Activated CD4-positive, alpha-beta memory T cell treated with anti-CD3 and anti-CD28 coated beads, Interleukin-2, amount 10 ng/mL, durations not matched to agents 7 days and 5 days (primary cell): ENCODE results near the gene STOX2. TPM values are rescaled to one million over a fixed set of nuclear protein-coding genes. Genes with fewer than 3 reads are reported as not detected.

Source experiments
- CTCF ChIA-PET: fragments of 350-600 bp; sonication (Branson Sonifier 250); formaldehyde crosslinking; loops from one replicate; lab custom pipeline; 2021; ENCODE audit warnings: antibody characterized with exemption, inconsistent platforms; lab: Charles Lee
- POLR2A ChIA-PET: fragments of 350-600 bp; sonication (Branson Sonifier 250); formaldehyde crosslinking; loops from one replicate; lab custom pipeline; 2021; ENCODE audit warnings: antibody characterized with exemption; lab: Charles Lee
- DNase-seq: peaks from one replicate; pipeline ENCODE4 v3.0.0-alpha.2; 2020
- H3K27ac Mint-ChIP-seq: one replicate; pipeline ENCODE4 v1.8.0; 2021; ENCODE audit warnings: mild to moderate bottlenecking, mixed read lengths
- H3K27me3 Mint-ChIP-seq: one replicate; pipeline ENCODE4 v1.8.0; 2021; ENCODE audit warnings: mixed read lengths
- H3K36me3 Mint-ChIP-seq: one replicate; pipeline ENCODE4 v1.8.0; 2021; ENCODE audit warnings: low read depth, mixed read lengths
- H3K4me1 Mint-ChIP-seq: one replicate; pipeline ENCODE4 v1.8.0; 2021; ENCODE audit warnings: mixed read lengths
- H3K4me3 Mint-ChIP-seq: one replicate; pipeline ENCODE4 v1.8.0; 2021; ENCODE audit warnings: mild to moderate bottlenecking, mixed read lengths
- H3K9me3 Mint-ChIP-seq: one replicate; pipeline ENCODE4 v1.8.0; 2021; ENCODE audit warnings: mixed read lengths
- total RNA-seq, 2 experiments: library from RNA; stranded (reverse); gene quantifications; one replicate each; pipeline ENCODE4 v1.2.3, GENCODE V29; 2021

Gene STOX2, protein sequence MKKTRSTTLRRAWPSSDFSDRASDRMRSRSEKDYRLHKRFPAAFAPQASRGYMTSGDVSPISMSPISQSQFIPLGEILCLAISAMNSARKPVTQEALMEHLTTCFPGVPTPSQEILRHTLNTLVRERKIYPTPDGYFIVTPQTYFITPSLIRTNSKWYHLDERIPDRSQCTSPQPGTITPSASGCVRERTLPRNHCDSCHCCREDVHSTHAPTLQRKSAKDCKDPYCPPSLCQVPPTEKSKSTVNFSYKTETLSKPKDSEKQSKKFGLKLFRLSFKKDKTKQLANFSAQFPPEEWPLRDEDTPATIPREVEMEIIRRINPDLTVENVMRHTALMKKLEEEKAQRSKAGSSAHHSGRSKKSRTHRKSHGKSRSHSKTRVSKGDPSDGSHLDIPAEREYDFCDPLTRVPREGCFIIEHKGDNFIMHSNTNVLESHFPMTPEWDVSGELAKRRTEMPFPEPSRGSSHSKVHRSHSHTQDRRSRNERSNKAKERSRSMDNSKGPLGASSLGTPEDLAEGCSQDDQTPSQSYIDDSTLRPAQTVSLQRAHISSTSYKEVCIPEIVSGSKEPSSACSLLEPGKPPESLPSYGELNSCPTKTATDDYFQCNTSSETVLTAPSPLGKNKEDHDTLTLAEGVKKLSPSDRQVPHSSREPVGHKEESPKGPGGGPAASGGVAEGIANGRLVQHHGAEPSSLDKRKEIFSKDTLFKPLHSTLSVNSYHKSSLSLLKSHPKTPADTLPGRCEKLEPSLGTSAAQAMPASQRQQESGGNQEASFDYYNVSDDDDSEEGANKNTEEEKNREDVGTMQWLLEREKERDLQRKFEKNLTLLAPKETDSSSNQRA (N-terminal part only)
- total RNA-seq = not detected

- H3K36me3 Mint-ChIP-seq = no peaks in the 10 kb centered on the region
- H3K27me3 Mint-ChIP-seq = peaks cover 82% of the 10 kb centered on the region
- POLR2A ChIA-PET = no interaction called here
- H3K9me3 Mint-ChIP-seq = no peaks in the 10 kb centered on the region
- H3K4me3 Mint-ChIP-seq = peak within 1 kb of the TSS; percentile 40
- no peak for DNase-seq
- no peak within 1 kb of the TSS for H3K27ac Mint-ChIP-seq
- H3K4me1 Mint-ChIP-seq = peaks cover 6% of the 10 kb centered on the region
- CTCF ChIA-PET = no interaction called here
Measured at GRCh38 chr4:183905081-183905592, at the start of gene STOX2. TSS of gene STOX2 (plus strand) at chr4:183905307. CDS start at chr4:183906791, 1,484 bp downstream.

DNA sequence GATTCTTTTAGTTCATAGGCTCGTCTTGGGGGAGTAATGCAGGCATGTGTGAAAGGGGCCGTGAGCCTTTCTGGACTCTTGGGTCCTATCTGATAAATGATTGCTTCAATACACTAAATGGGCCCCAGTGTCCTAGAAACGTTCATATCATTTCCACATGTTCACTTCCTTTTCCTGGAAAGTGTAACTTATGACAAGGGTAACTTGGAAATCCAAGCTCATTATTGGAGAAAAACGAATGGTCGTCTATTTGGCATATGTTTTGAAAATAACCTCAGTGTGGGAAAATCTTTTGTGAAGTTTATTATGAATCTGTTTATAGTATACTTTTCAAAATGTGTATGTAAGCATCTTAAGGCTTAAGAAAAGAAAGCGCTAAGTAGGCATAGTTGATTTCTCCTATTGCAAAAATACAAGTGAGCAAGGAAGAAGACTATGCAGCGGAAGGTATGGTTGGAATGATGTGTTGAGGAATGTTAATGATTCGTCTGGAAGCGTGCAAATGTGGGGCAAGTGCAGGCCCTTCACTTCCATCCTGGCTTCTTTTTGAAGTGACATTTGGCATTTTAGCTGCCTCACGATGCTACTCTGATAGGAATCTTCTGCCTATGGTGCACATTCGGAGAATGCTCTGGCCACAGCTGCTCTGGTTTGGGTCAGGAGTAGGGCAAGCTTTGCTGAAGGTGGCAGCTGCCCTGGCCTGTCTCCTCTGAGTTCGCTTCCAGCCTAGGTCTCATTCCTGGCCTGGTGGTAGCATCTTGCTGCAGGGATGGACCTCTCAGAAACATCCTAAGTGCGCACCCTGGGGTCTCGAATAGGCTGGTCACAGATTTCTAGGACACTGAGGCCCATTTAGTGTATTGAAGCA, 49.5 kb upstream of the STOX2 start:
- POLR2A ChIA-PET = no interaction called here
- Mint-ChIP-seq H3K36me3 (no peaks in the 10 kb centered on the region), H3K4me1 (no peaks in the 10 kb centered on the region), H3K27me3 (peaks cover 13% of the 10 kb centered on the region), H3K4me3 (no peak overlapping the region), H3K9me3 (no peaks in the 10 kb centered on the region), H3K27ac (no peak overlapping the region)
- CTCF ChIA-PET = no interaction called here
- DNase-seq = no peak

DNA sequence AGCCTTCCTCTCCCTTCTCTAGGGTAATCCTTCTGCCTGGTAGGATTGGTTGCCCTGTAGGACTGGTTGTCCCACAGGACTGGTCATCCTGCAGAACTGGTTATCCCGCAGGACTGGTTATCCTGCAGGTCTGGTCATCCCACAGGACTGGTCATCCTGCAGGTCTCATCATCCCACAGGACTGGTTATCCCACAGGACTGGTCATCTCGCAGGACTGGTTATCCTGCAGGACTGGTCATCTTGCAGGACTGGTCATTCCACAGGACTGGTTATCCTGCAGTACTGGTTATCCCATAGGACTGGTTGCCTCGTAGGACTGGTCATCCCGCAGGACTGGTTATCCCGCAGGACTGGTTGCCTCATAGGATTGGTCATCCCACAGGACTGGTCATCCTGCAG, 48.1 kb upstream of the STOX2 start:
- Mint-ChIP-seq H3K4me3 (no peak overlapping the region), H3K27me3 (peaks cover 13% of the 10 kb centered on the region), H3K27ac (no peak overlapping the region), H3K36me3 (no peaks in the 10 kb centered on the region), H3K4me1 (no peaks in the 10 kb centered on the region), H3K9me3 (no peaks in the 10 kb centered on the region)
- CTCF ChIA-PET = interaction anchor here (0.6 kb wide), 1 partner anchor 137 kb away, joined by 3 read pairs; no protein-coding TSS in a partner anchor
- DNase-seq = no peak
- POLR2A ChIA-PET = no interaction called here

GRCh38 chr4:183858011-183858615, 47.0 kb upstream of the STOX2 start:
- ChIA-PET CTCF (no interaction called here), POLR2A (no interaction called here)
- Mint-ChIP-seq H3K27me3 (peaks cover 16% of the 10 kb centered on the region), H3K4me1 (no peaks in the 10 kb centered on the region), H3K27ac (no peak overlapping the region), H3K4me3 (no peak overlapping the region), H3K36me3 (no peaks in the 10 kb centered on the region), H3K9me3 (no peaks in the 10 kb centered on the region)
- DNase-seq = no peak

GRCh38 chr4:183860119-183860518, 45.0 kb upstream of the STOX2 start:
- H3K4me1 Mint-ChIP-seq = no peaks in the 10 kb centered on the region
- CTCF ChIA-PET = interaction anchor here (0.7 kb wide), 1 partner anchor 1276 kb away, joined by 4 read pairs; no protein-coding TSS in a partner anchor
- H3K36me3 Mint-ChIP-seq = no peaks in the 10 kb centered on the region
- peaks cover 18% of the 10 kb centered on the region for H3K27me3 Mint-ChIP-seq
- no peaks in the 10 kb centered on the region for H3K9me3 Mint-ChIP-seq
- no peak for DNase-seq
- POLR2A ChIA-PET = no interaction called here
- H3K4me3 Mint-ChIP-seq = no peak overlapping the region
- H3K27ac Mint-ChIP-seq = no peak overlapping the region

DNA sequence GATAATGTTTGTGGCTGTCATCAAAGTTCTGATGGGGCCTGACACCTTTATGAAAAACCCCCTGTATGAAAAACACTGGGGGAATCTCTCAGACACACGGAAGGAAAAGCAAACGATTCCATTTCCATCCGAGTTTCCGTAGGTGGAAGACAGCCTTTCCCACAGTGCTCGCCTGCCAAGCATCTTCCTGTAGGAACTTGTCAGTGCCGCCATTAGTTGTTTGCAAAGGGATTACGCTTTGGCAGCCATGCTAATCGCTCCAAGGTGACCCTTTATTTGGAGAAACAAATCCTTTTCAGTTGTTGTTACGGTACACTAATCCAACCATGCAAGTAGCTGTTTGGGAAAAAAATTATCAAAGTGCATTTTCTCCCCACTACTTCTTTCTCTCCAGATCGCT, 44.4 kb upstream of the STOX2 start:
- Mint-ChIP-seq H3K36me3 (no peaks in the 10 kb centered on the region), H3K9me3 (no peaks in the 10 kb centered on the region), H3K27me3 (peaks cover 21% of the 10 kb centered on the region), H3K4me1 (no peaks in the 10 kb centered on the region), H3K27ac (no peak overlapping the region), H3K4me3 (no peak overlapping the region)
- POLR2A ChIA-PET = no interaction called here
- no peak for DNase-seq
- CTCF ChIA-PET = interaction anchor here (0.6 kb wide), 1 partner anchor 29 kb away, joined by 3 read pairs; no protein-coding TSS in a partner anchor

GRCh38 chr4:183861426-183861825, 43.7 kb upstream of the STOX2 start:
- no peak for DNase-seq
- Mint-ChIP-seq H3K4me1 (no peaks in the 10 kb centered on the region), H3K9me3 (no peaks in the 10 kb centered on the region), H3K27me3 (peaks cover 23% of the 10 kb centered on the region), H3K36me3 (no peaks in the 10 kb centered on the region), H3K4me3 (no peak overlapping the region), H3K27ac (no peak overlapping the region)
- ChIA-PET POLR2A (no interaction called here), CTCF (no interaction called here)

GRCh38 chr4:183863155-183863825, 41.8 kb upstream of the STOX2 start:
- Mint-ChIP-seq H3K36me3 (no peaks in the 10 kb centered on the region), H3K4me3 (no peak overlapping the region), H3K4me1 (no peaks in the 10 kb centered on the region), H3K9me3 (no peaks in the 10 kb centered on the region), H3K27ac (no peak overlapping the region), H3K27me3 (peaks cover 22% of the 10 kb centered on the region)
- ChIA-PET CTCF (no interaction called here), POLR2A (no interaction called here)
- DNase-seq = no peak

GRCh38 chr4:183867247-183867646, 37.9 kb upstream of the STOX2 start:
- Mint-ChIP-seq H3K9me3 (no peaks in the 10 kb centered on the region), H3K27me3 (peaks cover 19% of the 10 kb centered on the region), H3K36me3 (no peaks in the 10 kb centered on the region), H3K4me1 (no peaks in the 10 kb centered on the region), H3K27ac (no peak overlapping the region), H3K4me3 (no peak overlapping the region)
- DNase-seq = no peak
- ChIA-PET POLR2A (no interaction called here), CTCF (no interaction called here)

GRCh38 chr4:183870997-183871396, 34.1 kb upstream of the STOX2 start:
- Mint-ChIP-seq H3K4me1 (no peaks in the 10 kb centered on the region), H3K4me3 (no peak overlapping the region), H3K9me3 (no peaks in the 10 kb centered on the region), H3K27me3 (peaks cover 6% of the 10 kb centered on the region), H3K27ac (no peak overlapping the region), H3K36me3 (no peaks in the 10 kb centered on the region)
- POLR2A ChIA-PET = no interaction called here
- CTCF ChIA-PET = no interaction called here
- DNase-seq = no peak

DNA sequence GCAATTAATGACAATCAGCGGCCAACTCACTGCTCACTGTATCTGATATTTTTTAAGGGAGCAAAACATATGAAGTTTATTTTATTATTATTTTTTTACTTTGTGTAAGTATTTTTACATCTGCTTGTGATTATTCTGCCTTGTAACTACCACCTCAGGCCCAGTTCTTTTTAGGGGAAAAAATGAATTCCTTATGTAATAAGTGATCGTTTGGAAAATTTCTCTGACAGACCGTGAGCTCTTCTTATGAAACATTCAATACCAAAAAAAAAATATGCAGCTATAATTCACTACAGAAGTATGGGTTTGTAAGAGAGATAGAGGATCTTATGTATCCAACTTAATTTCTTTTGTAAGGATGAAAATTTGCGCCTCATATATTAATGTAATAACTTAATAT, 33.5 kb upstream of the STOX2 start:
- Mint-ChIP-seq H3K36me3 (no peaks in the 10 kb centered on the region), H3K9me3 (no peaks in the 10 kb centered on the region), H3K4me3 (no peak overlapping the region), H3K27ac (no peak overlapping the region), H3K4me1 (no peaks in the 10 kb centered on the region), H3K27me3 (peaks cover 6% of the 10 kb centered on the region)
- no peak for DNase-seq
- ChIA-PET CTCF (no interaction called here), POLR2A (no interaction called here)

- Mint-ChIP-seq H3K4me1 (no peaks in the 10 kb centered on the region), H3K9me3 (no peaks in the 10 kb centered on the region), H3K4me3 (no peak overlapping the region), H3K27me3 (peaks cover 4% of the 10 kb centered on the region), H3K36me3 (no peaks in the 10 kb centered on the region), H3K27ac (no peak overlapping the region)
- CTCF ChIA-PET = no interaction called here
- DNase-seq = no peak
- POLR2A ChIA-PET = no interaction called here
Measured at GRCh38 chr4:183872531-183872930, 32.6 kb upstream of the STOX2 start.
